Prostate gland (tissue), 2 donors: ENCODE measurements around the gene PIAS4.

Source experiments
- POLR2A ChIP-seq: fragments of 450-650 bp; IDR thresholded peaks from one replicate; pipeline ENCODE4 v1.6.1; 2016; ENCODE audit warnings: antibody characterized with exemption, mild to moderate bottlenecking
- POLR2AphosphoS5 ChIP-seq: sonication (generic); formaldehyde crosslinking; IDR thresholded peaks from one replicate; pipeline ENCODE4 v1.6.1; 2017; ENCODE audit warnings: antibody characterized with exemption
- TF ChIP-seq, protein P1 (sequence below), 4 experiments: fragments of 200-600 bp in 2 of 4; fragments of 450-650 bp in 2 of 4; sonication (generic) in 2 of 4; IDR thresholded peaks; 1 replicate in 3 of 4; 2 replicates in 1 of 4; pipeline ENCODE4 v1.5.1; 2016 to 2019; ENCODE audit warnings: antibody characterized with exemption in 4 of 4, mild to moderate bottlenecking in 2 of 4, moderate library complexity in 2 of 4

DNA sequence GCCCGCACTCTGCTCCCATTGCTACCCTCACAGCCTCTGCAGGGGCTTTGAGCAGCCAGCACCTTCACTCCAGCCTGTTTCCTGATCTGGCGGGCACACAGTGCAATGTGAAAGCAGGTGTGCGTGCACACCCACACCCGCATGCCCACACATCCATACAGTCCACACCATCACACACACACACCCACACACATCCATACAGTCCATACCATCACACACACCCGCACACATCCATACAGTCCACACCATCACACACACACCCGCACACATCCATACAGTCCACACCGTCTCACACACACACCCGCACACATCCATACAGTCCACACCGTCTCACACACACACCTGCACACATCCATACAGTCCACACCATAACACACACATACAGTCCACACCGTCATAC lies 28.0 kb downstream of the PIAS4 start:
- TF ChIP-seq, protein P1, sequence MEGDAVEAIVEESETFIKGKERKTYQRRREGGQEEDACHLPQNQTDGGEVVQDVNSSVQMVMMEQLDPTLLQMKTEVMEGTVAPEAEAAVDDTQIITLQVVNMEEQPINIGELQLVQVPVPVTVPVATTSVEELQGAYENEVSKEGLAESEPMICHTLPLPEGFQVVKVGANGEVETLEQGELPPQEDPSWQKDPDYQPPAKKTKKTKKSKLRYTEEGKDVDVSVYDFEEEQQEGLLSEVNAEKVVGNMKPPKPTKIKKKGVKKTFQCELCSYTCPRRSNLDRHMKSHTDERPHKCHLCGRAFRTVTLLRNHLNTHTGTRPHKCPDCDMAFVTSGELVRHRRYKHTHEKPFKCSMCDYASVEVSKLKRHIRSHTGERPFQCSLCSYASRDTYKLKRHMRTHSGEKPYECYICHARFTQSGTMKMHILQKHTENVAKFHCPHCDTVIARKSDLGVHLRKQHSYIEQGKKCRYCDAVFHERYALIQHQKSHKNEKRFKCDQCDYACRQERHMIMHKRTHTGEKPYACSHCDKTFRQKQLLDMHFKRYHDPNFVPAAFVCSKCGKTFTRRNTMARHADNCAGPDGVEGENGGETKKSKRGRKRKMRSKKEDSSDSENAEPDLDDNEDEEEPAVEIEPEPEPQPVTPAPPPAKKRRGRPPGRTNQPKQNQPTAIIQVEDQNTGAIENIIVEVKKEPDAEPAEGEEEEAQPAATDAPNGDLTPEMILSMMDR (IDR thresholded peaks at IDR 0.05) = no peak
- TF ChIP-seq POLR2A = no peak
- TF ChIP-seq POLR2AphosphoS5 = no peak
